MM.1S (cell line): ENCODE measurements around the gene MED13.

Source experiments
- CTCF ChIP-seq: fragments of 300-600 bp; sonication (generic); IDR thresholded peaks from 2 replicates; pipeline ENCODE4 v1.5.1; 2016; ENCODE audit warnings: antibody characterized with exemption, low read length, mixed read lengths
- EZH2 ChIP-seq: fragments of 300-600 bp; sonication (generic); optimal IDR thresholded peaks from 2 replicates; pipeline ENCODE3; 2017; ENCODE audit warnings: low read depth, mild to moderate bottlenecking, antibody characterized with exemption, low read length, mixed read lengths
- EZH2phosphoT487 ChIP-seq: fragments of 300-600 bp; sonication (generic); IDR thresholded peaks from 2 replicates; pipeline ENCODE4 v1.6.1; 2018; ENCODE audit warnings: antibody characterized with exemption, low read length

GRCh38 chr17:62105357-62105756 is 40.3 kb upstream of the MED13 start:
- TF ChIP-seq CTCF = no peak
- no peak for TF ChIP-seq EZH2
- no peak for TF ChIP-seq EZH2phosphoT487
